Posterior vena cava (tissue), 2 donors: ENCODE measurements around the gene GALNT2. TPM values are rescaled to one million over a fixed set of nuclear protein-coding genes. Genes with fewer than 3 reads are reported as not detected.

ENCODE experiments used
- DNase-seq: peaks from one replicate; pipeline ENCODE4 v3.0.0-alpha.2; 2020; ENCODE audit warnings: low spot score
- intact Hi-C, 2 donors: fragments of 100-400 bp; cut with DNase I; formaldehyde crosslinking; loops; one replicate each; pipeline versions ENCODE4 v1.14.1 to v1.14.2; 2022 to 2023
- total RNA-seq, 2 donors: library from RNA; stranded (reverse); fragmentation: NEBNext Ultra II Directional; extraction: Animal tissue kit (Norgen Biotek cat#: 25700); gene quantifications; one replicate each; pipeline ENCODE4 v1.2.1, GENCODE V29; 2021
- donor health status: DM: yes; HTN: yes; CAD: no.
- donor health status: DM: yes; HTN: yes; CAD: no.

GALNT2 gene
- total RNA-seq, 2 donors from 2014 or later, result 72.6 to 79.6 TPM

DNA sequence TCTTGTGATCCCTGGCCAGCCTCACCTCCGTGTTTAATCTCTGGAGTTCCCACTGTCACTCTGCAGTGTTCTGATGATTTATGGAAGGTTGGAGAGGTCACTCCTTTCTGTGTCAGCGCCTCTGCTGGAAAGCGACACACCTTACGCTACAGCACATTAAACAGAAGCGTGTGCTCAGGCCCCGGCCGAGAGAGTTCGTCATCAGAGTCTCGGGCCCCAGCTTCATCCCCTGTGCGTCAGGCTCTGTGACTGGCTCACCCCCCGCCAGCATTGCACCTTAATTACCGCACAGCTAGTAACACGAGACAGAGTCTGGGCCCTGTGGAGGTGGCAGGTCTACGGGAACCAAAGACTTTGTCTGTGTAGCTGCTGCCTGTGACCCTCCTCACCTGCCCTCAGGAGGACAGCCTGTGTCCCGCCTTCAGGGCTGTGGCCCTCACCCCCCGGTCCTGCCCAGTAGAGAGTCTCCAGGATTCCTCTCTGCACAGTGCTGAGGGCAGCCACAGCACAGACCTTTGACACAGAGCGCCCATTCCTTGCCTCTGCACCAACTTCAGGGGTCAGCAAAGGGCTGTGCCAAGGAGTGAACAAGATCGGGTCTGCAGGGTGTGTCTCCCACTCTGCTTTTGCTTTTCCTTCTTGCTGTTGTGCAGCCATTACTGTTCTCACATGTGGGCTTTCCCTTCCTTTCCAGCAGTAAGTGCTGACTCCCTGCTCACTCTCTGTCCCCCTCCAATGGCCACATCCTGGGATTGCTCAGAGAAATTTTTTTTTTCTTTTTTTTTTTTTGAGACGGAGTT lies 201.5 kb downstream of the GALNT2 start:
- intact Hi-C loops, result no loop called here
- DNase-seq, result peak; percentile 67

DNA sequence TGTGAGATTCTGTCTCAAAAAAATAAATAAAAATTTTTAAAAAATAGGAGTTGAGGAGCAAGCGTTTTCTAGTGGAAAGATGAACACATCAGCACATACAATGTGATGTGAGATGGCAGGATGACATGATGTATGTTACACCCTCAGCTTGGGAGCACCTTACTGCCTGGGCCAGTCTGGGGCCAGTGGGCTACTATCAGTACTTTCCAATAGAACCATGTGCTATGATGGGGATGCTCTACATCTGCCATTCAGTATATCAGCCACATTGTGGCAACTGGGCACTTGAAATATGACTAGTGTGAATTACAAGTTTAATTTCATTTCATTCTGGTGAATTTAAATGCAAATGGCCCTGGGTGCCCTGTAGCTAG lies 203.1 kb downstream of the GALNT2 start:
- DNase-seq, result no peak
- intact Hi-C loops, result no loop called here

DNA sequence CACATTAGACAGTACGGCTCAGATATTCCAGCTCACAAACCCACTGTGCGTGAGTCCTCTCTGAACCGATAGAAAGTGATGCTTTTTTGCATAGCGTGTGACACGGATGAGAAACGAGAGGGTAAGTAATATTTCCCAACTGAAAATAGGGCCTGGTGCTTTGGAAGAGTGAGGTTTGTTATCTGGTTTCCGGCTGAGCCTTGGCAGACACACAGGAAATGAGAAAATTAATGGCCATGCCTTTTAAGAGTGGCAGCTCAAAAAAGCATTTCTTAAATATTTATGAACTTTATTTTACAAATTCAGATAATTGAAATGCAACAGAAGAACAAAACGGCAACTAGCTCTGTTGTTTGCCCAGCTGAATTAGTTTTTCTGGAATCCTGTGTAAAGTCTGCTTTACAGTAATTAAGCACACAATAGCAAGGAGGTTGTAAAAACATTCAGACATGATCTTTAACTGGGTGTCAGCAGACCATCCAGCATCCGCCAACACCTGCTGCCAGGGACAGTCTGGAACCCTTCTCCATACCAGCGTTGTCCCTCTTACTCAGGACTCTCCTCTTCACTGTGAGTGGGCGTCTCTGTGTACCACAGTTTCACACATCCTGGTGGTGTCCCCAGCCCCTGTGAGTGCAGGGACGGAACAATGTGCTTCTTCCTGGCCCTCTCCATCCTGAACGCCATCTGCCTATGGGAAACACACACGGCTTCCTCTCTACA lies 203.7 kb downstream of the GALNT2 start:
- intact Hi-C loops, result no loop called here
- peak; percentile 51 for DNase-seq

DNA sequence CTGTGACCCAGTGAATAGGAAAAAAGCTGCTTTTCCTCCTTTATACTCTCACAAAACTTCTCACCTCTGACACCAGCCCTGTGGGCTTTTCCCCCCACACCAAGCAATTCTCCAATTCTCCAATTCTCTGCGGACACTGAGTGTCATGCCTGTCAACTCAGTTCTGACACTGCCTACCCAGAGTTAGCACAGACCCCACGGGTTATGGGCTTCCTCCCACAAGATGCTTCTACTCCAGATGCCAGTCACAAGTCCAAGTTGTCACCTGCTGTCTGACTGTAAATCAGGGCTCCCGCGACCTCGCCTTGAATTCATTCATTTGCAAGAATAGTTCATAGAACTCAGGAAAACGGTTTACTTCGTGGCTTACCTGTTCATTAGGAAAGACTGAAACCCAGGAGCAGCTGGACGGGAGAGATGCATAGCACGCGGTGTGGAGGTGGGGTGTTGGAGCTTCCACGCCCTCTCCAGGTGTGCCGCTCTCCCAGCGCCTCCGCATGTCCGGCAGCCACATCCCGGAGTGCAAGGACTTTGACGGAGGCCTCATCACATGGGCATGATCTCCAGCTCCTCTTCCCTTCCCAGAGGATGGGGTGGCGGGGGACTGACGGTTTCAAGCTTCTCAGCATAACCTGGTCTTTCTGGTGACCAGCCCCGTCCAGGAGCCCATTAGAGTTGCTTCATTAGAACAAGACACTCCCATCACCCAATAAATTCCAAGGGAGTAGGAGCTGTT lies 204.4 kb downstream of the GALNT2 start:
- peak; percentile 69 for DNase-seq

GRCh38 chr1:230272557-230272956 lies 205.5 kb downstream of the GALNT2 start:
- peak; percentile 25 for DNase-seq
- intact Hi-C loops, result no loop called here

More for the DNA sequence above, 204.4 kb downstream of the GALNT2 start:
- intact Hi-C loops, result no loop called here

DNA sequence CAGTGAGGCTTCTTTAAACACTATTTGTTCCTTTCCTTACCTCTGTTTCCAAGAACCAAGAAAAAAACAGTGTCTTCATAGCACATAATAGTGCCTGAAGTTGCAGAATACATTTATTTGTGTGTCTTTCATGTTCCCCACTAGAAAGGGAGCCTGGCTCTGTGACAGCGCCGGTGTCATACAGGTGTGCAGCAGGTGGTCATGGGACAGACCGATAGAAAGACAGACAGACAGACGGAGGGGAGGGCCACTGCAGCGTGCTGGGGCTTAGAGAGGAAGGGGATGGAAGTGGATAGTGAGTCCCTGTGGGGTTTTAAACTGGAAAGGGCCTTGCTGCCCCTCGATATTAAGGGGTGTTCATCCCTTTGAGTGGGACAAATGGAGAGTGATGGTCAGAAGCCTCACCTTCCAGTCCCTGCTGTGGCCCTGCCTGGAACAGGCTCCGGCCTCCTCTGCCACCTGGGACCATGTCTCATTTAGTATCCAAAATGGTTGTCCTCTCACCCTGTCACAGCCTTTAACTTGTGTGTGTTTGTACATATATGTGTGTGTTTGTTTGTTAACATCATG lies 206.2 kb downstream of the GALNT2 start:
- intact Hi-C loops, result no loop called here
- peak; percentile 29 for DNase-seq

DNA sequence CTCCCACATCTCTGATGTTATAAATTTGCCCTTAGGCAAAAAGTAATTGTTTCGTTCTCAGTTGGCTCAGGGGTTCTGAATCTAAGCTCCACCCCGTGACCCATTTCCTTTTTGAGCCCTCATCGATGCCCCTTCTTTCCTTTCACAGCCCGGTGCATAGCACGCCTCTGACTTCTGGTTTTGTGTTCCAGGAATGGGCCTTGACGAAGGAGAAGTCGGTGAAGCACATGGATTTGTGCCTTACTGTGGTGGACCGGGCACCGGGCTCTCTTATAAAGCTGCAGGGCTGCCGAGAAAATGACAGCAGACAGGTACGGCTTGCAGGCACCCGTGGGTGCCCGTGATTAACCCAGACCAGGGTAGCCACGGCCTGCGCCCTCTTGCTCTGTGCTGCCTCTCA lies 207.2 kb downstream of the GALNT2 start:
- no peak for DNase-seq
- intact Hi-C loops, result no loop called here

DNA sequence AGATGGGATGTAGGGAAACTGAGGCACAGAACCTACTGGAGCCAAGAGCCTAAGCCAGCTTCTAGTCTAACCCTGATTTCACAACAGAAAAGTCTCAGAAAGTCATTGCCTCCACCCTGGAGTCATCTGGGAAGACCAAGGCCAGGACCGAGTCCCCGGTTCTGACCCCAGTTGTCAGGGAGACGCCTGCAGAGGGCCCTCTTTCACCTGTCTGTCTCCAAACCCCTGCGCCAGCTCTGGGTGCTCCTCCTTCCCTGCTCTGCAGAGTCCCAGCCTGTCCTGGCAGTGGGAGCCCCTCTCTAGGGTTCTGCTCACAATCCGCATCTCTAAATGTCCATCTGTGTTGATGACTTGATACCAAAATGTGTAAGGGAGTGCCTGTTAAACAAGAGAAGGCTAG lies 209.4 kb downstream of the GALNT2 start:
- DNase-seq, result peak; percentile 51
- intact Hi-C loops, result no loop called here

- intact Hi-C loops, result no loop called here
- DNase-seq, result peak; percentile 62
These were observed 210.4 kb downstream of the GALNT2 start for GRCh38 chr1:230277201-230278025.

GRCh38 chr1:230278376-230278775 lies 211.3 kb downstream of the GALNT2 start:
- intact Hi-C loops, result no loop called here
- DNase-seq, result no peak

GRCh38 chr1:230278871-230279582 lies 212.0 kb downstream of the GALNT2 start:
- intact Hi-C loops, result no loop called here
- DNase-seq, result peak; percentile 37

DNA sequence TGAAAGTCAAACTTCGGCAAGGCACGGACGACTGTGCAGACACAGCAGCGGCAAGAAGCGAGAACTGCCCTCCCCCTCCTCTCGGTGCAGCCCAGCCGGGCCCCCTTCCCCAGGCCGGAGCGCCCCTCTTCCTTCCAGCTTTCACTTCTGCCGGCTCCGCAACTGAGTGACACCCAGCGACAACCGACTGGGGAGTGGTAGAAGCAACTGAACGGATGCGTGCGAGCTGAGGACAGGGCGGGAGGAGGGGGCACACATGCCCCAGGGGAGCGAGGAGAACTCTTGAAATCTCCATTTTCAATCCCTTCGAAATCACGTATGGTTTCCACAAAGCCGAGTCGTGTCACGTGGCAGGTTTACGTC lies 212.5 kb downstream of the GALNT2 start:
- intact Hi-C loops, result no loop called here
- no peak for DNase-seq

DNA sequence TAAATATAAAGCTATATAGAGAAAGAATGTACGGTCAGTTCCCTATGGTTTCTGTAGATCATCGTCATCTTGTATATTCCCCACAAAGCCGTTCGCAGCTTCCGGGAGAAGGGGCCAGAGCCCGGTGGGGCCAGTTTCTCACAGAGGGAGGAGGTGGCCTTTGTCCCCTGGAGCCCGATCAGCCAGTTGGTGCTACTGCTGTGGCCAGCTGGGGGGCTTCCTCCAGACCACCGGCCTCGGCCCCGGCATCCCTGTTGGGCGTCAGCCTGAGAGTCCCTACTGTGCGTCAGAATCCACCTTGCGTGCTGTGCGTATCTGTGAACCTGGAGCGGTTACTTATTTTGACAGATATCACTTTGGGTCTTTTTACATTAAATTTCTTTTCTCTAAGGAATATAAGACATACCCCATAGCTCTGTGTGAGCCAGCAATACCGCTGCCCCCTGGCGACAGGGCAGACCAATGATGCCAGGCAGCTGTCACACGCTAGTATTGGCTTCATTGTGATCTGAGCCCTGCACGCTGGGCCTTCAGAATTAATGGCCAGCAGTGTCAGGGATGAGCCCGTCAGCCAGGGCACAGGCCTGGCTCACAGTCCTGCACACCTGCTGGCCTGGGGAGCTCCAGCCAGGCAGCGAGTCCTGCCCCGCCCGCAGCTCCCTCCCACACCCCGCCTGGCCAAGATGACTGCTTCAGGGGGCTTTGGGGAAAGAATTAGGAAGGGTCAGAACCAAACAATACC lies 213.2 kb downstream of the GALNT2 start:
- peak; percentile 67 for DNase-seq
- intact Hi-C loops, result no loop called here

DNA sequence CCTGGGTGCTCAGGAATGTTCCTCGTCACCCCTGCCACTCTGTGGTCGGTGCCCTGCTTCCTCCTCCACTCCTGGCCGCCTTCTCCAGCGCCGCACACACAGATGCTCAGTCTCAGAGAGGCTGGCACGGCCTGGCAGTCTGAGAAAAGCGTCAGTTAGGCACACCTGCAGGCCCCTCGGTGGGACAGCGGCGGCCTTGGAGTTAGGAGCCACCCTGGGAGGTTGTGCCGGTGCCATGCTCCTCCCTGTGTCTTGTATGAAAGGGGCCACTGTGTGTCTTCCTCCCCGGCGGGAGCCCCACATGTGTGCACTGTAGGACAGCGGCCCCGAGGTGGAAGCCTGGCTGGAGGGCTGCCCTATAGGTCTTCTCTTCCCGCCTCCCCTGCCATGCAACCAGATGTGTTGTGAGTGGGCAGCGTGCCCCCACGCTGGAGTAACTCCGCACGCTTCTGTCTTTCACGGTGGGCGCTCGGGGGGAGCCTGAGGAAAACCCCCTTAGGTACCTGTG lies 213.9 kb downstream of the GALNT2 start:
- peak; percentile 63 for DNase-seq
- intact Hi-C loops, result no loop called here

DNA sequence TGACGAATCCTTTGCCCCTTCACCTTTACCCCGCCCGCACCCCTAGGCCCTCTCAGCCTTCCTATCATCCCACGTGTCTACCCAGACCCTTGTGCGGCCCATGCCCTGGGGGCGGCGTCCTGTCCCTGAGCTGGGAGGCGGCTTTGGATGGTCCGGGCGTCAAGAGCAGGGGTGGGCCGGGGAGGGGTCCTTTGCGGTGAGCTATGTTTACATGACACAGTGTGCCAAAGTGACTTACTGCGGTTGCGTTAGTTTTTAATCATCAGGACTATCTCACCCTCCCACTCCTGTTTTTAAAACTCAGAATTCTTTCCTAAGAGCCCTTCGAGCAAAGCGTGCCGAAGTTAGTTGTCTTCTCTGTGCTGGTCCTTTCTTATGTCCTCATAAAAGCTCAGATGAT lies 214.5 kb downstream of the GALNT2 start:
- peak; percentile 75 for DNase-seq
- intact Hi-C loops, result no loop called here

DNA sequence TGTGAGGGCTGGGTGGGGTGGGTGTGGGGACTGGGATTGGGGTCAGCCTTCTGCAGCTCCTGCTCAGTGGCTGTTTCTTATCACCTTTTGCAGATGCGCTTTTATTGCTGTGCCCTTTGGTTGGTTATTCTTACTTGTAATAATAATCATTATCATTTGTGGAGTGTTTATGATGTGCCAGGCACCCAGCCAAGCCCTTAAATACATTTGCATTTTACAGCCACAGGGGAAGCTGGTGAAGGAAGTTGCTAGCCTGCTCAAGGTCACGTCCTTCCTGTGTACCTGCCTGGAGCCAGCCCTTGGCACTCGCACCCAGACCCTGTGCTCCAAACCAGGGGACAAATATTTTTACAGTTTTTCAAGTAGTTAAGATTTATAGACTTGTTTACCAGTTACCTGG lies 215.1 kb downstream of the GALNT2 start:
- intact Hi-C loops, result no loop called here
- DNase-seq, result peak; percentile 36

DNA sequence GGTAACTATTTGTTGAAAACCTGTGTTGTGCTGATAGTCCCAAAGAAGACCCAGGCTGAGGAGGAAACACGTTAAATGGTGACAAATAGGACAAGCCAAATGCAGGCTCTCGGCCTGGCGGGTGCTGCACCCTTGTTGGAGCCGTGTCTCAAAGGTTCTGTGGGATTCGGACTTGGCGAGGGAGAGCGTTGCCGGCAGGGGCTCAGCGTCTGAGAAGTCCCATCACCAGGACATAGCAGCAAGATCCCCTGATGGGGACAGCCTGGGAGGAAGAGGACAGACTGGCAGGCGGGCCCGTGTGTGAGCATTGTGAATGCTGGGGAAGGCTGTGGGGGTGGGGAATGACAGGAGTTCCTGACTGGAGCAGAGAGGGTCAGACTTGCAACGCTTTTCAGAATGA lies 216.6 kb downstream of the GALNT2 start:
- DNase-seq, result peak; percentile 72
- intact Hi-C loops, result no loop called here

- DNase-seq, result peak; percentile 55
These were observed 217.9 kb downstream of the GALNT2 start for GRCh38 chr1:230284891-230285290.

More at GRCh38 chr1:230284891-230285290, 217.9 kb downstream of the GALNT2 start:
- intact Hi-C loops, result no loop called here
